ENCODE data around the gene AGBL4. TPM values are rescaled to one million over a fixed set of nuclear protein-coding genes. Genes with fewer than 3 reads are reported as not detected.

Gene AGBL4
- polyA plus RNA-seq, 4 donors = 0.10 to 0.16 TPM; not detected in 2

DNA sequence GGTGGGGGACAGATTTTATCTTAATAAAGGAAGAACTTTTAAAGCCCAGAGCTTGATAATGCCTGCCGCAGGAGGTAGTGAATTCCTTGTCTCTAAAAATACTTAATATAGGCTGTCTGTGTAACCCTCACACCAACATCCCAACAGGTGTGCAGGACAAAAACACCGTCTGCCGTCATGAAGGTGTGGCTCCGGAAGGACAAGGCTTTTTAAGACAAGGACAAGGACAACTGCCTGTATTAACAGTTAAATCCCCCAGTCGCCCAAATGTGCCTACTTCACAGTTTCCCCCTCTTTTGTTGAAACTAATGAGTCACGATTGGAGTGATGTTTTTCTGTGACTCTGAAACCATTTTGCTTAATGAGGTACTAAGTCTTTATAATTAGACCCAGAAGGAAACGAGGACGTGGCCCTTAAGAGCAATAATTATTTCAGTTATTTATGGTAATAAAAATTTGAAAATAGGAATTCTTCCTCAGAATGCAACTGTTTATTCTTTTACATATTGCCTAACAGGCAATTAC, 1524.5 kb downstream of the AGBL4 start:
- Histone ChIP-seq H3K4me1 (ENCODE audit: control insufficient read depth in 3 of 3, insufficient read depth in 2 of 3, low read depth in 1 of 3, low read length in 2 of 3) (peaks cover 0 to 5% (median 3%) of the 10 kb centered on the region in 3 donors), H3K9me3 (ENCODE audit: control insufficient read depth in 2 of 2, insufficient read depth in 1 of 2, low read depth in 1 of 2, low read length in 1 of 2) (no peaks in the 10 kb centered on the region), H3K27me3 (ENCODE audit: control insufficient read depth in 3 of 3, insufficient read depth in 3 of 3, low read length in 3 of 3) (no peaks in the 10 kb centered on the region), H3K4me3 (ENCODE audit: low read depth in 1 of 3, low read length in 3 of 3) (no peak overlapping the region), H3K27ac (ENCODE audit: low read depth in 1 of 3, low read length in 2 of 3) (no peak overlapping the region), H3K36me3 (ENCODE audit: control insufficient read depth in 3 of 3, insufficient read depth in 2 of 3, low read depth in 1 of 3, low read length in 3 of 3) (no peaks in the 10 kb centered on the region)
- 71 to 84% (median 83%) methylated on average over 8 of the region's 8 CpGs for WGBS, 3 donors
- DNase-seq (no peak), FAIRE-seq (no peak)

DNA sequence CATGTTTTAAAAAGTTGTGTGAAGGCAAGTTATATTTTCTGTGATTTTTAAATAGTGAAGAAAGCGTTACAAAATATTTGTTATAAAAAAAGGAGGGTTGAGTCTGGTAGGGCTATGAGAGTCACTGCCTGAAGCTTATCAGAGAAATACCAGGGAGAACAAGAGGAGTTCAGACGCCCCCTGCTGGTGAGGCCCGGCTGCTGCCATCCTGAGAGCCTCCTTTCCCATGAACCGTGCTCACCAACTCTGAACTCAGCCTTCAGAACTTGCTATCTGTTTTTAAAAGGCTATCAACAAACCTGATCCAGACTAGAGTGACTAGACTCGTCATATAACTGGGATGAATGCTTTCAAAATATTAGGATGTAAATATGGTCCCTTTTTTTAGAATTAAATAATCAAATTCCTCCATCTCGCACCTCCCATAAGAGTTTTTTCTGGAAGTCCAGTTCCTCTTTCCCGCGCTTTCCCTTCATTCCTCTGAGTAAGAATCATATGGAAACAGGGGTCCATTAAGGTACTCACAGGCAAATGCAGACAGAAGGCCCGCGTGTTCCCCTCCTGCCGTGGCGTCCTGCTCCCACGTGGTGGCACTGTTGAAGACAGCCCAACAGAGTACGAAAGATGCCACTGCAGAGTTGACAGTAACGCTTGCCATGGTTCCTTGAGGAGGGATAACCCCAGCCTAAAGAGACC, 1525.5 kb downstream of the AGBL4 start:
- no peak for FAIRE-seq
- 15 to 22% (median 21%) methylated on average over 15 of the region's 15 CpGs for WGBS, 3 donors

DNA sequence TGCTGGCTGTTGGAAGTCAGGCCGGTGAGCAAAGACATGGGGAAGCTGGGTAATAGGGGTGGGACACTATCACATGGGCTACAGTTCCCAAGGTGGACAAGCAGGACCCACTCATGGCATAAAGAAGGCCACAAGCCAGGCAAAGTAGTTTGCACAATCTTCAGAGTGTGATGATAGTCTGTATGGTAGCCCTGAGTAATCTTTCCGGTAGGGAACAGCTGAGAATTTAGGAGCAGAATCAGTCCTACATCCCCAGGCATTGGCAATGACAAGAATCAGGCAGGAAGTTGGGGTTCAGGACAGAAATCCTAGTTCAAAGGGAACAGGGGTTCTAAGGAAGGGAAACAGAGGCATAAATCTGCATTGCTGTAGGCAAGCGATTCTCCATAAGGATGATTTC, 1527.8 kb downstream of the AGBL4 start:
- H3K27ac ChIP-seq (ENCODE audit: low read depth in 1 of 3, low read length in 2 of 3) = no peak overlapping the region
- H3K4me3 ChIP-seq (ENCODE audit: low read depth in 1 of 3, low read length in 3 of 3) = no peak overlapping the region
- DNase-seq (no peak), FAIRE-seq (no peak)
- H3K4me1 ChIP-seq (ENCODE audit: control insufficient read depth in 3 of 3, insufficient read depth in 2 of 3, low read depth in 1 of 3, low read length in 2 of 3) = peaks cover 0 to 21% (median 8%) of the 10 kb centered on the region in 3 donors
- H3K36me3 ChIP-seq (ENCODE audit: control insufficient read depth in 3 of 3, insufficient read depth in 2 of 3, low read depth in 1 of 3, low read length in 3 of 3) = no peaks in the 10 kb centered on the region
- no peaks in the 10 kb centered on the region for H3K27me3 ChIP-seq (ENCODE audit: control insufficient read depth in 3 of 3, insufficient read depth in 3 of 3, low read length in 3 of 3)
- 93 to 100% (median 94%) methylated on average over 3 of the region's 3 CpGs for WGBS, 3 donors
- H3K9me3 ChIP-seq (ENCODE audit: control insufficient read depth in 2 of 2, insufficient read depth in 1 of 2, low read depth in 1 of 2, low read length in 1 of 2) = no peaks in the 10 kb centered on the region

More for the DNA sequence above, 1525.5 kb downstream of the AGBL4 start:
- Histone ChIP-seq H3K9me3 (ENCODE audit: control insufficient read depth in 2 of 2, insufficient read depth in 1 of 2, low read depth in 1 of 2, low read length in 1 of 2) (no peaks in the 10 kb centered on the region), H3K27ac (ENCODE audit: low read depth in 1 of 3, low read length in 2 of 3) (no peak overlapping the region), H3K4me1 (ENCODE audit: control insufficient read depth in 3 of 3, insufficient read depth in 2 of 3, low read depth in 1 of 3, low read length in 2 of 3) (peaks cover 0 to 16% (median 5%) of the 10 kb centered on the region in 3 donors), H3K4me3 (ENCODE audit: low read depth in 1 of 3, low read length in 3 of 3) (no peak overlapping the region), H3K27me3 (ENCODE audit: control insufficient read depth in 3 of 3, insufficient read depth in 3 of 3, low read length in 3 of 3) (no peaks in the 10 kb centered on the region), H3K36me3 (ENCODE audit: control insufficient read depth in 3 of 3, insufficient read depth in 2 of 3, low read depth in 1 of 3, low read length in 3 of 3) (no peaks in the 10 kb centered on the region)
- peak; percentile 78 to 89 for DNase-seq

DNA sequence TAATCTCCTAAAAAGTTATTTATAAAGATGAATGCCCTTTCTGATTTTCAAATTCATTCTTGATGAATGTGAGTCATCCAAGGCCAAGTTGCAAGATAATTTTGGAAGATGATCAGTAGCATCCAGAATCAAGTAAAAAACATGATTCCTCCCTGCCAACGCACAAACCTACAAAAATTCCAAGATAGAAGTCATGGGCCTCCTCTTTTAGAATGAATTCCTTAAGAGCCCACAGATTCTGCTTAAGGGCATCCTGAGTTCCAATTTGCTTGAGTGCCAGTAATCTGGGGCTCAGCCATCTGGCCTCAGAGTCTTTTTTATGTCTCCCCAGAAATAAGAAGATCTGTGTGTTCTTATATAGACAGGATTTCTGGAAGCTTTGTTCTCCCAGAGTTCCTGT, 1528.6 kb downstream of the AGBL4 start:
- FAIRE-seq = no peak
- Histone ChIP-seq H3K4me3 (ENCODE audit: low read depth in 1 of 3, low read length in 3 of 3) (no peak overlapping the region), H3K9me3 (ENCODE audit: control insufficient read depth in 2 of 2, insufficient read depth in 1 of 2, low read depth in 1 of 2, low read length in 1 of 2) (no peaks in the 10 kb centered on the region), H3K27ac (ENCODE audit: low read depth in 1 of 3, low read length in 2 of 3) (no peak overlapping the region), H3K4me1 (ENCODE audit: control insufficient read depth in 3 of 3, insufficient read depth in 2 of 3, low read depth in 1 of 3, low read length in 2 of 3) (peaks cover 0 to 21% (median 8%) of the 10 kb centered on the region in 3 donors), H3K36me3 (ENCODE audit: control insufficient read depth in 3 of 3, insufficient read depth in 2 of 3, low read depth in 1 of 3, low read length in 3 of 3) (no peaks in the 10 kb centered on the region), H3K27me3 (ENCODE audit: control insufficient read depth in 3 of 3, insufficient read depth in 3 of 3, low read length in 3 of 3) (no peaks in the 10 kb centered on the region)
- WGBS, 3 donors = 84 to 87% (median 84%) methylated on average over 1 of the region's 1 CpG
- no peak for DNase-seq

DNA sequence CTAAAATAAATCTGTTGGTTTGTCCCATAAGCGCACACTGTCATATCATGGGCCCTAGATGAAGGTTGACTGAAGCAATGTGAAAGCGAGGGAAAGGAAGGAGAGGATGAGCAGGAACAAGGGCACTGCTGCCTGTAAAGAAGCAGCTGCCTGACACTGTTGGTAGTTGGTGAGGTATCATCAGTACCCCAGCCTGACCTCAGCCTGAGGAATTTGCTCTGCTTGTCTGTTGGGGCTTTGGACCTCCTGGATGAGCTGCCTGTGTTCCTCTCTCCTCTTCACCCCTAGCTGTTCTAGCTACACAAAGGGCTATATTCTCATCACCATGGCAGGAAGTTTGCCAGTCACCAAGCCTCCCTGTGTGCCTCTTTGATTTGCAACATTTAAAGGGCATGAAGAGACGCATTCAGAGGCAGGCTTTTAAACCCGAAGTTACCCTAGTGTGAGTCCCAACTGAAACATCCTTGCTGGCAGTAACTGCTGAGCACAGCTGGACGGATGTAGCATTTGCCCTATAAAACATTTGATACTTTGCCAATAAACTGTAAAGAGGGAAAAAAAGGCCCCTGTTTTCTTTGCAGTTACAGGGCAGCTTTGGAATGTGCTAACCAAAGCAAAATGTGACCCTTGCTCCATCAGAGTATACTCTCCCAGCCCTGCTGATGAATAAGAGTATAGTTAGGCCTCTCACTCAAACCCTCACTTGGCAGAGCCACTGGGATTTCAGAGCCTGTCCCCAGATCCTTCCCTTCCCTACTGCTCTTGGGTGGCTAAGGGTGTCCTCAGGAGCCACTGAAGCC, 1529.6 kb downstream of the AGBL4 start:
- Histone ChIP-seq H3K4me3 (ENCODE audit: low read depth in 1 of 3, low read length in 3 of 3) (no peak overlapping the region), H3K27me3 (ENCODE audit: control insufficient read depth in 3 of 3, insufficient read depth in 3 of 3, low read length in 3 of 3) (no peaks in the 10 kb centered on the region), H3K9me3 (ENCODE audit: control insufficient read depth in 2 of 2, insufficient read depth in 1 of 2, low read depth in 1 of 2, low read length in 1 of 2) (no peaks in the 10 kb centered on the region), H3K4me1 (ENCODE audit: control insufficient read depth in 3 of 3, insufficient read depth in 2 of 3, low read depth in 1 of 3, low read length in 2 of 3) (peaks cover 0 to 21% (median 8%) of the 10 kb centered on the region in 3 donors), H3K27ac (ENCODE audit: low read depth in 1 of 3, low read length in 2 of 3) (peak overlapping the region; percentile 9 to 58 (median 55)), H3K36me3 (ENCODE audit: control insufficient read depth in 3 of 3, insufficient read depth in 2 of 3, low read depth in 1 of 3, low read length in 3 of 3) (no peaks in the 10 kb centered on the region)
- DNase-seq (peak; percentile 64 to 86), FAIRE-seq (no peak)
- WGBS, 3 donors = 43 to 57% (median 47%) methylated on average over 5 of the region's 5 CpGs

DNA sequence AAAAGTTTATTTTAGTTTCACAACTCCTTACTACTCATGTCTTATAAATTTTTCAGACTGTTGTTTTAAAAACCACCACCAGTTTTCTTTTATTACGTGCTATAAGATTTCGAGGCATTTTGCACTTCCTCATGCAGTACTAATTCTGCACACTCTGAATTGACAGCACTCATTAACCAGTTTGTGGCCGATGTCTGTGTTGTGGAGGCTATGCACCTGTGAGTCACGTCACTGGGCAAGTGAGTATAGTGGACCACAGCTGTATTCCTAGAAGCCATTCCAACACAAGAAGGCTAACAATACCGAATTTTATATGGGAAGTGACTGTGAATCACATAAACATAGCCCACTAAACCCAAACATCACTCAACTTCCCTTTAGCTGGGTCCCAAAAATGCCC, 1530.7 kb downstream of the AGBL4 start:
- no peaks in the 10 kb centered on the region for H3K27me3 ChIP-seq (ENCODE audit: control insufficient read depth in 3 of 3, insufficient read depth in 3 of 3, low read length in 3 of 3)
- no peak overlapping the region for H3K4me3 ChIP-seq (ENCODE audit: low read depth in 1 of 3, low read length in 3 of 3)
- H3K9me3 ChIP-seq (ENCODE audit: control insufficient read depth in 2 of 2, insufficient read depth in 1 of 2, low read depth in 1 of 2, low read length in 1 of 2) = no peaks in the 10 kb centered on the region
- peak overlapping the region in 1 of 3 donors; percentile 30 for H3K27ac ChIP-seq (ENCODE audit: low read depth in 1 of 3, low read length in 2 of 3)
- DNase-seq = peak in 1 of 2 donors; percentile 28
- no peaks in the 10 kb centered on the region for H3K36me3 ChIP-seq (ENCODE audit: control insufficient read depth in 3 of 3, insufficient read depth in 2 of 3, low read depth in 1 of 3, low read length in 3 of 3)
- H3K4me1 ChIP-seq (ENCODE audit: control insufficient read depth in 3 of 3, insufficient read depth in 2 of 3, low read depth in 1 of 3, low read length in 2 of 3) = peaks cover 0 to 21% (median 8%) of the 10 kb centered on the region in 3 donors
- no peak for FAIRE-seq
- WGBS, 3 donors = 47 to 65% (median 55%) methylated on average over 5 of the region's 5 CpGs

DNA sequence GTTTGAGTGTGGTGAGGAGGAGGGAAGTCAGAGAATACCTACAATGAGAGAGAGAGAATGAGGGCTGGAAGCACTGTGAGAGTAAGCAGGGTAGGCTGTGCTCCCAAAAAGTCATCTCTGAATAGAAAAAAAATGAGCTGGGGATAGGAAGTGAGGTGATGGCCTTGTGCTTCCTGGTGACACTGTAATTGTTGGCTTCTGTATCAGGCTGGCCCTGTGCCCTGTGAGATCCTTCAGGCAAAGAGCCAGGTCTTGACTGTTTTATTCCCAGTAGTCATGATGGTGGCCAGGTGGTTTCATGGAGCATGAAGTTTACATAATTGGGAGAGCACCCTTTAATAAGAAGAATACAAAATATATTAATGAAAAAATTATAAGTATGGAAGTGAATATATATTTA, 1531.4 kb downstream of the AGBL4 start:
- Histone ChIP-seq H3K27ac (ENCODE audit: low read depth in 1 of 3, low read length in 2 of 3) (no peak overlapping the region), H3K9me3 (ENCODE audit: control insufficient read depth in 2 of 2, insufficient read depth in 1 of 2, low read depth in 1 of 2, low read length in 1 of 2) (no peaks in the 10 kb centered on the region), H3K36me3 (ENCODE audit: control insufficient read depth in 3 of 3, insufficient read depth in 2 of 3, low read depth in 1 of 3, low read length in 3 of 3) (no peaks in the 10 kb centered on the region), H3K4me3 (ENCODE audit: low read depth in 1 of 3, low read length in 3 of 3) (no peak overlapping the region), H3K27me3 (ENCODE audit: control insufficient read depth in 3 of 3, insufficient read depth in 3 of 3, low read length in 3 of 3) (no peaks in the 10 kb centered on the region), H3K4me1 (ENCODE audit: control insufficient read depth in 3 of 3, insufficient read depth in 2 of 3, low read depth in 1 of 3, low read length in 2 of 3) (peaks cover 0 to 21% (median 8%) of the 10 kb centered on the region in 3 donors)
- DNase-seq (peak; percentile 19 to 54), FAIRE-seq (no peak)

DNA sequence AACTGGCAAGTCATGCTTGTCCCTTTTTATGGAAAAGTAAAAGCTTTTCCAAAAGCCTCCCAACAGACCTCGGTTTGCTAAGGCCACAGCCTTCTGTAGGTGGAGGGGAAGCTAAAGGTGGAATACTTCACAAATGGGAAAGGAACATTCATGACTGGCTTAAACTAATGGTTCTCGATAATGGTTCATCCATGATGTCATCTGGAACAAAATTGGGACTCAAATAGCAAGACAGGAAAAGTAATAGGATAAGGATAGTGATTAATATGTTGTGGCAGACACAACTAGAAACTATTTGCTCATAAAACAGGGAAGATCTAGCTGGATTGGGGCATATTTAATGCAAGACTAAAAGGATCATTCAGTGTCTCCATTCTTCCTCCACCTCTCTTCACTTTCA, 1535.0 kb downstream of the AGBL4 start:
- no peak overlapping the region for H3K4me3 ChIP-seq (ENCODE audit: low read depth in 1 of 3, low read length in 3 of 3)
- FAIRE-seq (no peak), DNase-seq (no peak)
- H3K27me3 ChIP-seq (ENCODE audit: control insufficient read depth in 3 of 3, insufficient read depth in 3 of 3, low read length in 3 of 3) = no peaks in the 10 kb centered on the region
- peaks cover 0 to 10% (median 3%) of the 10 kb centered on the region in 3 donors for H3K4me1 ChIP-seq (ENCODE audit: control insufficient read depth in 3 of 3, insufficient read depth in 2 of 3, low read depth in 1 of 3, low read length in 2 of 3)
- no peak overlapping the region for H3K27ac ChIP-seq (ENCODE audit: low read depth in 1 of 3, low read length in 2 of 3)
- no peaks in the 10 kb centered on the region for H3K9me3 ChIP-seq (ENCODE audit: control insufficient read depth in 2 of 2, insufficient read depth in 1 of 2, low read depth in 1 of 2, low read length in 1 of 2)
- 68 to 85% (median 83%) methylated on average over 2 of the region's 2 CpGs for whole genome bisulfite sequencing, 3 donors
- H3K36me3 ChIP-seq (ENCODE audit: control insufficient read depth in 3 of 3, insufficient read depth in 2 of 3, low read depth in 1 of 3, low read length in 3 of 3) = no peaks in the 10 kb centered on the region
